ENCODE results near the gene ZNF655. TPM values are rescaled to one million over a fixed set of nuclear protein-coding genes. Genes with fewer than 3 reads are reported as not detected.

ZNF655 gene
- total and polyA plus RNA-seq, 2 experiments from 2014 or later = 39.4 to 76.3 TPM

GRCh38 chr7:99559175-99559915 is 903 bp downstream of the ZNF655 start:
- peak overlapping the region; percentile 99 for H3K27ac ChIP-seq
- H3K36me3 ChIP-seq (replicated peaks; ENCODE audit: insufficient read depth, low read depth) = no peaks in the 10 kb centered on the region
- peaks cover 27% of the 10 kb centered on the region for H3K4me1 ChIP-seq (ENCODE audit: insufficient read depth)
- no peak for TF ChIP-seq EZH2phosphoT487 (IDR thresholded peaks at IDR 0.05; ENCODE audit: low read depth, severe bottlenecking, unreplicated experiment)
- no peak for TF ChIP-seq CTCF (IDR thresholded peaks at IDR 0.05; ENCODE audit: poor library complexity)
- TF ChIP-seq EZH2 (IDR thresholded peaks at IDR 0.05; ENCODE audit: borderline replicate concordance) = no peak
- H3K4me2 ChIP-seq = peak overlapping the region; percentile 83
- peak overlapping the region; percentile 64 for H3K4me3 ChIP-seq
- no peaks in the 10 kb centered on the region for H3K9me3 ChIP-seq (ENCODE audit: low read depth)
- peaks cover 73% of the 10 kb centered on the region for H3K79me2 ChIP-seq
- no peaks in the 10 kb centered on the region for H4K20me1 ChIP-seq (ENCODE audit: insufficient read depth, poor library complexity, severe bottlenecking)
- H3K27me3 ChIP-seq = no peaks in the 10 kb centered on the region
- H3K9me2 ChIP-seq (replicated peaks; ENCODE audit: insufficient read depth) = no peaks in the 10 kb centered on the region
- 26% methylated on average over 30 of the region's 31 CpGs for WGBS (ENCODE audit: low lambda C conversion rate, missing lambda C conversion rate)
- peak overlapping the region; percentile 20 for H2AFZ ChIP-seq
- no peak for DNase-seq (ENCODE audit: low spot score)

- no peak overlapping the region for H3K4me3 ChIP-seq
- H3K27me3 ChIP-seq = no peaks in the 10 kb centered on the region
- H4K20me1 ChIP-seq (ENCODE audit: insufficient read depth, poor library complexity, severe bottlenecking) = peaks cover 4% of the 10 kb centered on the region
- no peaks in the 10 kb centered on the region for H3K36me3 ChIP-seq (replicated peaks; ENCODE audit: insufficient read depth, low read depth)
- TF ChIP-seq EZH2 (IDR thresholded peaks at IDR 0.05; ENCODE audit: borderline replicate concordance) (no peak), EZH2phosphoT487 (IDR thresholded peaks at IDR 0.05; ENCODE audit: low read depth, severe bottlenecking, unreplicated experiment) (no peak), CTCF (IDR thresholded peaks at IDR 0.05; ENCODE audit: poor library complexity) (no peak)
- peaks cover 27% of the 10 kb centered on the region for H3K4me1 ChIP-seq (ENCODE audit: insufficient read depth)
- H3K27ac ChIP-seq = peak overlapping the region; percentile 99
- peaks cover 86% of the 10 kb centered on the region for H3K79me2 ChIP-seq
- H2AFZ ChIP-seq = no peak overlapping the region
- H3K9me3 ChIP-seq (ENCODE audit: low read depth) = no peaks in the 10 kb centered on the region
- H3K9me2 ChIP-seq (replicated peaks; ENCODE audit: insufficient read depth) = no peaks in the 10 kb centered on the region
- no peak for DNase-seq (ENCODE audit: low spot score)
- 91% methylated on average over 7 of the region's 7 CpGs for WGBS (ENCODE audit: low lambda C conversion rate, missing lambda C conversion rate)
- peak overlapping the region; percentile 83 for H3K4me2 ChIP-seq
Measured at GRCh38 chr7:99560834-99561736, 2.6 kb downstream of the ZNF655 start.

- H3K27me3 ChIP-seq = no peaks in the 10 kb centered on the region
- DNase-seq (ENCODE audit: low spot score) = no peak
- peaks cover 27% of the 10 kb centered on the region for H3K4me1 ChIP-seq (ENCODE audit: insufficient read depth)
- peaks cover 86% of the 10 kb centered on the region for H3K79me2 ChIP-seq
- TF ChIP-seq CTCF (IDR thresholded peaks at IDR 0.05; ENCODE audit: poor library complexity) (no peak), EZH2phosphoT487 (IDR thresholded peaks at IDR 0.05; ENCODE audit: low read depth, severe bottlenecking, unreplicated experiment) (no peak), EZH2 (IDR thresholded peaks at IDR 0.05; ENCODE audit: borderline replicate concordance) (no peak)
- H3K9me3 ChIP-seq (ENCODE audit: low read depth) = no peaks in the 10 kb centered on the region
- H3K27ac ChIP-seq = peak overlapping the region; percentile 99
- WGBS (ENCODE audit: low lambda C conversion rate, missing lambda C conversion rate) = 90% methylated on average over 2 of the region's 2 CpGs
- no peak overlapping the region for H2AFZ ChIP-seq
- no peak overlapping the region for H3K4me3 ChIP-seq
- H3K36me3 ChIP-seq (replicated peaks; ENCODE audit: insufficient read depth, low read depth) = no peaks in the 10 kb centered on the region
- no peak overlapping the region for H3K4me2 ChIP-seq
- peaks cover 7% of the 10 kb centered on the region for H4K20me1 ChIP-seq (ENCODE audit: insufficient read depth, poor library complexity, severe bottlenecking)
- no peaks in the 10 kb centered on the region for H3K9me2 ChIP-seq (replicated peaks; ENCODE audit: insufficient read depth)
Measured at GRCh38 chr7:99561737-99562051, 3.3 kb downstream of the ZNF655 start.

All from hepatocyte (in vitro differentiated cells).